IPS-18c (cell line): ENCODE data around the gene DIDO1.
"Not testable (repeated sequence)": the region's sequence is repeated elsewhere in the genome, so short reads cannot be mapped to it uniquely, and the experiment has no call there.

Experiments
- H3K4me3 ChIP-seq: 2 replicates; pipeline ENCODE4 v1.7.0; 2013; ENCODE audit warnings: low read depth, mild to moderate bottlenecking, low read length, moderate library complexity; ENCODE audit not compliant: insufficient read depth
- H3K9me3 ChIP-seq: one replicate; pipeline ENCODE4 v1.6.1; 2013; ENCODE audit warnings: mild to moderate bottlenecking, low read length, moderate library complexity; ENCODE audit not compliant: control insufficient read depth, insufficient read depth

The DIDO1 gene

DNA sequence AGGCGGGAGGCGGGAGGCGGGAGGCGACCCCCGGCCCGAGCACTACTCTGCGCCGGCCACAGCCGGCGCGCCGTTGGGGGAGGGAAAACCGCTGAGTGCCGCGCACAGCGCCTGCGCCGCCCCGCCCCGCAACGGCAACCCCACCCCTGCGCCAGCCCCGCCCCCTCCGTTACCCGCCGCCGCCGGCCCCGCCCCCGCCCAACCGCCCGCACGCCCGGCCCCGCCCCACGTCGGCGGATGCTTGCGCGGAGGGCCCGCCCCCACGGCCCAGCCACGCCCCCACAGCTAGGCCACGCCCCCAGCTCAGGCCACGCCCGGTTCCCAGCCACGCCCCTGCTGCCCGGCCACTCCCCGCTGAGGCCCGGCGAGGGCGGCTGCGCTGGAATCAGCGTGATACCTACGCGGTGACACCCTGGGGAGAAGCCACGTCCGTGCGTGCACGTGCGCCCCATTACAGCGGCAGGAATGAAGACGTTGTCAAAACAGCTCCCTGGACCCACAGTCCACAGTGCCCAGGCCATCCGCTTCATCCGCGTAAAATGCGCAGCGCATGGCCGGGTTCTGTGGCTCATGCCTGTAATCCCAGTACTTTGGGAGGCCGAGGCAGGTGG is 64.5 kb downstream of the DIDO1 start, which contains the start of gene TCFL5:
TSS of gene TCFL5 (minus strand) at position 97 of the 611 bp plus-strand sequence. CDS start 152 bp downstream, outside the sequence.
- H3K9me3 ChIP-seq, result no peaks in the 10 kb centered on the region
- H3K4me3 ChIP-seq, result peak within 1 kb of the TSS; percentile 57

DNA sequence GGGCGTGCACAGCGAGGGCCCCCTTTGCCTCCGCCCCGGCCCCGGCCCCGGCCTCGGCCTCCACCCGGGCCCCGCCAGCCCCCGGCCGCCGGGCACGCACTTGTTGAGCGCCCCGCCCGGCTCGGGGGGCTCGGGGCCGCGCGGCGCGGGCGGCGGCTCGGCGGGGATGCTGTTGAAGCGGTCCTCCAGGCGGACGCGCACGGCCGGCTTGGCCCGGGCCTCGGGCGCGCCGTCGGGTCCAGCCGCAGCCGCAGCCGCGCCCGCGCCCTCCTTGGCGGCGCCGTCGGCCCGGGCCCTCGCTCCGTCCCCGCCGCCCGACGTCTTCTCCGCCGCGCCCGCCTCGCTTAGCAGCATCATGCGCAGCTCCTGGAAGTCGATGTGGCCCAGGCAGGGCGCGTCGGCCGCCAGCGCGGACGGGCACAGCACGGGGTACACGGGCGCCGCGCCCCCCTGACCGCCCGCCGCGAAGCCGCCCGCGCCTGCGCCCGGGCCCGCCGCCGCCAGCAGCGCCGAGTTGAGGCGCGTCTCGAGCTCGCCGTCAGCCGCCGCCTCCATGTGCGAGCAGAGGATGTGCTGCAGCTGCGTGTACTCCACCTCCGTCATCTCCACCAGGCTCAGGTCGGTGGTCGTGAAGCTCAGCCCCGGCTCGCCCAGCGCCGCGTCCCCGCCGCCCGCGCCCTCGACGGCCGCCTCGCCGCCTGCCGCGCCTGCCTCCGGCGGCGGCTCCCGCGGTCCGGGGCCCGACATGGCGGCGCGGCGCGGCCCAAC is 65.2 kb downstream of the DIDO1 start:
- no peaks in the 10 kb centered on the region for H3K9me3 ChIP-seq
- peak overlapping the region; percentile 57 for H3K4me3 ChIP-seq

DNA sequence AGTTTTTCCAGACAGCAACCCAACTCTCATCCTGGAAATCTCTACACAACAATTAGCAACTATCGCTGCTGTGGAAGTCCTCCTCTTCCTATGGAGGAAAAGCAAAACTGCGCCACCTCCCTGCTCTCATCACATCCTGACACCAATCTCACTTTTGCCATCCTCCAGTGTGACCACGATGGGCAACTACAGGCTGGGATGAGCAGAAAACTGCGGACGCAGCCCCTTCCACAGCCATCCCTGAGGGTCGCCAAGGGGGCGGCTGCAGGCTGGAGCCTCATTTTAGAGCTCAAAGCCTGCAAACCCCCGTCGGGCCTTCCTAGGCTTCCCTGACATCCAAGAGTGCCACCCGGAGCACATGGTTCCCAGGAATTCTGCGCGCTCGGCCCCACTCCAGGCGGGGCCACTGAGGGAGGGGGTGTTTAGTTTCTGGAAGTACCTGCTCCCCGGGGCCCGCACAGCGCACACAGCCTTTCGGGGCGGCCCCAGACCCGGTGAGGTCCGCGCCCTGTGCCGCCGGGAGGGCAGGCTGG is 65.8 kb downstream of the DIDO1 start:
- H3K9me3 ChIP-seq, result no peaks in the 10 kb centered on the region
- peak overlapping the region; percentile 57 for H3K4me3 ChIP-seq

- no peaks in the 10 kb centered on the region for H3K9me3 ChIP-seq
- H3K4me3 ChIP-seq, result no peak overlapping the region; the same call in 1 of the 2 replicates
These were observed 66.6 kb downstream of the DIDO1 start for GRCh38 chr20:62859721-62860120.

GRCh38 chr20:62858058-62858830 is 68.1 kb downstream of the DIDO1 start:
- H3K4me3 ChIP-seq, result no peak overlapping the region

DNA sequence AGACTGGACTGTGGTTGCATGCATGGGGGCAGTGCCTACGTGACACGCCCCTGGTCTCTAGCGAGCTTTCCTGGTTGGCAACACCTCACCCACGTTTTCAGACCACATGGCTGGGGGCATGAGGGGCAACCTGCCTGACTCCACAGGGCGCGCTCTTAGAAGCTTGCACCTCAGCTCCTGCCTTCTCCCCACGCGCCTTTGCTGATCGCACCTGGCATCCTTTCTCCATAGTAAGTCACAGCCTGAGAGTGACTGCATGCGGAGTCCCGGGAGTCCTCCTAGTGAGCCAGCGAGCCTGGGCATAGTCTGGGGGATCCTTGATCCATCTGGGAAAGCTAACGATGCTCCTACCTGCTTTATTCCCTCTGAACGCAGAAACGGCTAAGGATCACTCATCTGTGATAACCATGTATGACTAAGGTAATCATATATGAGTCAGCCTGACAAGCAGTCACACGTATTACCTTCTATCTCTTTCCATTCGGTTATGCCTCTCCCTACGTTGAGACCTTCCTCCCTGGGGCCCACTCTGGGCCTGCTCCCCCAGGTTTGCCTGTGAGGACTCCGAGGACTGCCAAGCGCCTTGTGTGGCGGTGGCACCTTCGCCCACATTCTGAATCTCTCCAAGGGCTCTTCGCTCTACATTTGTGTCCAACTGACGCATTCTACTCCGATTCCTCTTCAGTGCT is 69.2 kb downstream of the DIDO1 start:
- Histone ChIP-seq H3K9me3 (no peaks in the 10 kb centered on the region), H3K4me3 (no peak overlapping the region)

More at GRCh38 chr20:62858058-62858830, 68.1 kb downstream of the DIDO1 start:
- H3K9me3 ChIP-seq, result no peaks in the 10 kb centered on the region

GRCh38 chr20:62855120-62855519 is 71.2 kb downstream of the DIDO1 start:
- Histone ChIP-seq H3K9me3 (no peaks in the 10 kb centered on the region), H3K4me3 (no peak overlapping the region)

DNA sequence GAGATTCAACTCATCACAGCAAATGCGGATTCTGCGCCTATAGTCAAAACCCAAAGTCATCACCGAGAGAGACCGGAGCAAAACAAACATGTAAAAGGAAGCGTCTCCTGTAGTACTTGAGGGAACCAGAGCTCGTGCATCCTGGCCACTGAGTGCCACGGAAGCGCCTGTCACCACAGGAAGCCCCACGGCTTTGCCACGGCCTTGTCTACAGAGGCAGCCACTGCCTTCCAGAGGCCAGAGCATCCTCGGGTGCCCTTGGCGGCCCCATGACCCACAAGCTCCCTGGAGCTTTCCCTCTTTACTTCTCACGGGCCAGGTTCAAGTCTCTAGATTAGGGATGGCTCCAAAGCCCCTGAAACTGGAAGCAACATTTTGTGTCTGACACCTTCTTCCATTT is 72.2 kb downstream of the DIDO1 start:
- Histone ChIP-seq H3K9me3 (no peaks in the 10 kb centered on the region), H3K4me3 (no peak overlapping the region)

- H3K9me3 ChIP-seq, H3K4me3 ChIP-seq: not testable (repeated sequence)
These were observed 73.0 kb downstream of the DIDO1 start for GRCh38 chr20:62853304-62853703.

DNA sequence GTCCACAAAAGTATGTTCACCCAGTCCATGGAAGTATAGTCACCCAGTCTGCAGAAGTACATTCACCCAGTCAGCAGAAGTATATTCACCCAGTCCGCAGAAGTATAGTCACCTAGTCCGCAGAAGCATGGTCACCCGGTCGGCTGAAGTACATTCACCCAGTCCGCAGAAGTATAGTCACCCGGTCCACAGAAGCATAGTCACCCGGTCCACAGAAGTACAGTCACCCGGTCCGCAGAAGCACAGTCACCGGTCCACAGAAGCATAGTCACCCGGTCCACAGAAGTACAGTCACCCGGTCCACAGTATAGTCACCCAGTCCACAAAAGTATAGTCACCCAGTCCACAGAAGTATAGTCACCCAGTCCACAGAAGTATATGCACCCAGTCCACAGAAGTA is 73.5 kb downstream of the DIDO1 start:
- H3K9me3 ChIP-seq, result no peaks in the 10 kb centered on the region
- no peak overlapping the region for H3K4me3 ChIP-seq

GRCh38 chr20:62852196-62852595 is 74.1 kb downstream of the DIDO1 start:
- H3K9me3 ChIP-seq, result no peaks in the 10 kb centered on the region

DNA sequence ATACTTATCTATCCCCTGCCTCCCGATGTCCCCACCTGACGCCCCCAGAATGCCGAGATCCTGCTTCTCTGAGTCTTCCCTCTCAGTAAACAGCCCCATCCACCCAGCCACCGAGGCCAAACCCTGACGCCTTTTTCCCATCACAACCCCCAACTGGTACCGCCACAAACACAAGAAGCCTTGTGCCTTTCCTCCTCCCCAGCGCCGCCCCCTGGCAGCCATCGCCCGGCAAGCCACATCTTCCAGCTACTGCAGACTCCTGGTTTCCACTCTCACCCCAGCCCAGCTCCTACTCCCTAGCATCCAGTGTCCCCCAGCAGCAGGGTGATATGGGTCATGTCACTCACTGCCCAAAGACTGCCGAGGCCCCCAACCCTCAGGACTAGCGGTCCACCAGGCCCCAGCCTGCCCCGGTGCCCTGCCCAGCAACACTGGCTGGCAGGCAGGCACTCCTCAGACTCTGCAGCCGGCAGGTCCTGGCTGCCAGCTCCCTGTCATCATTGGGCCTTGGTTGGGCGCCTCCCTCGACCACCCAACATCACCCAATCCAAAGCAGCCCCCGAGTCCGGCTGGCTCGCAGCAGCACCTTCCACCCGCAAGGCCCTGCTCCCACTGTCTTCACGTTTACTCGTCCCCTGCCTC is 75.9 kb downstream of the DIDO1 start:
- Histone ChIP-seq H3K4me3 (no peak overlapping the region), H3K9me3 (no peaks in the 10 kb centered on the region)

More at GRCh38 chr20:62852196-62852595, 74.1 kb downstream of the DIDO1 start:
- no peak overlapping the region for H3K4me3 ChIP-seq

DNA sequence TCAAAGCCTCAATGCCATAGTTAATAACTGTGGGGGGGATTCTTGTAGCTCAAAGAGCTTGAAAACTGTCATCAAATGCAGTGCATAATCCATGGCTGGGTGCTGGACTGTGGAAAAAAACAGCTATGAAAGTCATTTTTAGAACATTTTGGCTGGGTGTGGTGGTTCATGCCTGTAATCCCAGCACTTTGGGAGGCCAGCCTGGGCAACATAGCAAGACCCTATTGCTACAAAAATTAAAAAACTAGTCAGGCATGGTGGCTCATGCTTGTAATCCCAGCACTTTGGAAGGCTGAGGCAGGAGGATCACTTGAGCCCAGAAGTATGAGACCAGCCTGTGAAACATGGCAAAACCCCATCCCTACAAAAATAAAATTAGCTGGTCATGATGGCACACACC is 76.9 kb downstream of the DIDO1 start:
- no peak overlapping the region for H3K4me3 ChIP-seq
- H3K9me3 ChIP-seq, result no peaks in the 10 kb centered on the region

GRCh38 chr20:62848917-62849316 is 77.4 kb downstream of the DIDO1 start:
- not testable (repeated sequence) for H3K4me3 ChIP-seq, H3K9me3 ChIP-seq

DNA sequence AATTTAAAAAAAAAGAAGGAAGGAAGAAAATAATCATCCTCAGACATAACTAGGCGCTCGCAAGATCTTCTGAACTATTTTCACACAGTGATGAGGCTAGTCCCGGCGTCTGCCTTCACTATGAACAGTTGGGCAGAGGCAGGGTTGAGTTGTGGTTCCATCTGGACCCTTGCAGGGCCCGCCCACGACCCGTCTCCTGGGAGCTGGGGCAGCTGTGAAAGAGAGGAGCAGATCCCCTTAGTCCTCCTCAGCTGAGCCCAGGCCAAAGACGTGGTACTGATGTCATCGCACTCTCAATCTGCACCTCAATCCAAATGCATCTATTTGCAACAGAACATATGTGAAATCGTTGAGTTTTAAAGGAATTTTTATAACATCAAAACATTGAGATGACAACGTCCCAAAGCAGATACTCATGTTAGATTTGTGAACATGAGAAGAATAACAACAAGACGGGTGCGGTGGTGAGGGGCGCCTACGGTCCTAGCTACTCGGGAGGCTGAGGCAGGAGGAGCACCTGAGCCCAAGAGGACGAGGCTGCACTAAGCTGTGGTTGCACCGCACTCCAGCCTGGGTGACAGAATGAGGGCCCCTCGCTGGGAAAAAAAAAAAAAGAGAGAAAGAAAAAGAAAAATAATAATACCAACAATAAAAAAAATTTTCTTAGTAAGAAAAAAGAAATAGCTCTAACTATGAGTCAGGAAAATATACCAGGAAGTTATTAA is 80.0 kb downstream of the DIDO1 start:
- no peaks in the 10 kb centered on the region for H3K9me3 ChIP-seq
- H3K4me3 ChIP-seq, result no peak overlapping the region
